Vagina (tissue), 2 donors: Measurements from ENCODE around the gene PSMB10. TPM values are rescaled to one million over a fixed set of nuclear protein-coding genes. Genes with fewer than 3 reads are reported as not detected.

Source experiments
- DNase-seq, 2 donors: peaks; one replicate each; pipeline ENCODE4 v3.0.0-alpha.2; 2017; ENCODE audit errors: extremely low spot score in 2 of 2
- H3K27ac ChIP-seq: fragments of 200-600 bp; sonication (generic); one replicate; pipeline ENCODE4 v1.5.1; 2019
- H3K27me3 ChIP-seq: fragments of 200-600 bp; sonication (generic); one replicate; pipeline ENCODE4 v1.5.1; 2019
- H3K36me3 ChIP-seq, 2 donors: fragments of 200-600 bp; sonication (generic); one replicate each; pipeline ENCODE4 v1.5.1; 2017 to 2019
- H3K4me1 ChIP-seq: fragments of 200-600 bp; sonication (generic); one replicate; pipeline ENCODE4 v1.5.1; 2019
- H3K4me3 ChIP-seq, 2 donors: fragments of 200-600 bp; sonication (generic); 1 replicate in 1 of 2; 2 replicates in 1 of 2; pipeline ENCODE4 v1.5.1; 2016 to 2019
- H3K9me3 ChIP-seq: fragments of 200-600 bp; sonication (generic); one replicate; pipeline ENCODE4 v1.5.1; 2019
- POLR2A ChIP-seq, 2 donors: fragments of 450-650 bp; IDR thresholded peaks; one replicate each; pipeline ENCODE4 v1.6.1; 2017; ENCODE audit warnings: antibody characterized with exemption in 2 of 2, mild to moderate bottlenecking in 2 of 2, moderate library complexity in 2 of 2
- POLR2AphosphoS5 ChIP-seq, 2 donors: sonication (generic); formaldehyde crosslinking; IDR thresholded peaks; one replicate each; pipeline ENCODE4 v1.9.0; 2017; ENCODE audit warnings: antibody characterized with exemption in 2 of 2, mild to moderate bottlenecking in 2 of 2, low read depth in 1 of 2; ENCODE audit not compliant: insufficient read depth in 1 of 2
- intact Hi-C: fragments of 100-400 bp; cut with DNase I; formaldehyde crosslinking; loops from one replicate; pipeline ENCODE4 v1.15.1; 2023
- total RNA-seq: library from RNA; depleted of rRNA; stranded (reverse); fragments of >200 nt; gene quantifications from one replicate; pipeline ENCODE4 v1.2.3, GENCODE V29; 2016
- TF ChIP-seq, protein P1 (sequence below), 3 experiments: fragments of 450-650 bp in 2 of 3; fragments of 200-600 bp in 1 of 3; sonication (generic) in 1 of 3; IDR thresholded peaks; one replicate each; pipeline ENCODE4 v1.5.1; 2017 to 2019; ENCODE audit warnings: antibody characterized with exemption in 3 of 3, mild to moderate bottlenecking in 2 of 3, moderate library complexity in 2 of 3

Gene PSMB10
- total RNA-seq, 1 donor from 2014 or later: 45.2 TPM

DNA sequence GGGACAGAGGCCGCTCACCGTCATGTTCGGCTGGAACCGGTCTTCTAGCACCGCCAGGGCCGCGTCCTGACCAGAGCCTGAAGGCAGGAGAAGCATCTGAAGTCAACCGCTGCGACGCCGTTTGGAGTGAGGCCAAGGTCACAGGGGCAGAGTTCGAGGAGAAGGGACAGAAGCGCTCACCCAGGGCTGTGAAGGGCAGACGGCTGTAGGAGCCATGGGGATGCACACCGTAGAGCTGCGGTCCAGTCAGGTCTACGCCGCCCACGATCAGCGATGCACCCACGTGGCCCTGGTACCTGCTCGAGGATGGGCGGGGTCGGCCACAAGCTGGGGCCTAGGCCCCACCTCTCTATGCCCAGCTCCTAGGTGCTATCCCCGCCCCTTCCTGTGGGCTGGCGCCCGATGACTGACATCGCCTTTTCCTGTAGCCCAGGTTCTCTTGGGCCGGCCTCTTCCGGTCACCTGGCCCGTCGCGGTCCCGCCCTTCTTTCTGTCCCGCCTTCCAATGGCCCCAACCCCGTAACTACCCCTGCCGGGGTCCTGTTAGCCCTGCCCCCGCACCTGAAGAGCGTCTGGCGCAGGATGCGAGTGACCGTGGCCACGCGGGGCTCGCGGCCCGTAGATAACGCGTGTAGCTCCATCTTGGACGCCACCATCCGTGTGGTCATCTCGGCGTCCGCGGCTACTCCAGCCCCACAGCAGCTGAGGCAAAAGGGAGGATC is 1.1 kb downstream of the PSMB10 start:
- peak overlapping the region; percentile 82 to 97 for H3K4me3 ChIP-seq
- peak in 1 of 2 donors; percentile 97 for DNase-seq
- peaks cover 0 to 6% of the 10 kb centered on the region in 2 donors for H3K36me3 ChIP-seq
- peak overlapping the region; percentile 95 for H3K27ac ChIP-seq
- H3K9me3 ChIP-seq: no peaks in the 10 kb centered on the region
- H3K27me3 ChIP-seq: no peaks in the 10 kb centered on the region
- H3K4me1 ChIP-seq: peaks cover 38% of the 10 kb centered on the region
- TF ChIP-seq POLR2A (IDR thresholded peaks at IDR 0.05) (peak in 1 of 2 donors; percentile 55), POLR2AphosphoS5 (IDR thresholded peaks at IDR 0.05; ENCODE audit: insufficient read depth in 1 of 2, low read depth in 1 of 2) (peak; percentile 95 to 97)
- TF ChIP-seq, protein P1, sequence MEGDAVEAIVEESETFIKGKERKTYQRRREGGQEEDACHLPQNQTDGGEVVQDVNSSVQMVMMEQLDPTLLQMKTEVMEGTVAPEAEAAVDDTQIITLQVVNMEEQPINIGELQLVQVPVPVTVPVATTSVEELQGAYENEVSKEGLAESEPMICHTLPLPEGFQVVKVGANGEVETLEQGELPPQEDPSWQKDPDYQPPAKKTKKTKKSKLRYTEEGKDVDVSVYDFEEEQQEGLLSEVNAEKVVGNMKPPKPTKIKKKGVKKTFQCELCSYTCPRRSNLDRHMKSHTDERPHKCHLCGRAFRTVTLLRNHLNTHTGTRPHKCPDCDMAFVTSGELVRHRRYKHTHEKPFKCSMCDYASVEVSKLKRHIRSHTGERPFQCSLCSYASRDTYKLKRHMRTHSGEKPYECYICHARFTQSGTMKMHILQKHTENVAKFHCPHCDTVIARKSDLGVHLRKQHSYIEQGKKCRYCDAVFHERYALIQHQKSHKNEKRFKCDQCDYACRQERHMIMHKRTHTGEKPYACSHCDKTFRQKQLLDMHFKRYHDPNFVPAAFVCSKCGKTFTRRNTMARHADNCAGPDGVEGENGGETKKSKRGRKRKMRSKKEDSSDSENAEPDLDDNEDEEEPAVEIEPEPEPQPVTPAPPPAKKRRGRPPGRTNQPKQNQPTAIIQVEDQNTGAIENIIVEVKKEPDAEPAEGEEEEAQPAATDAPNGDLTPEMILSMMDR (IDR thresholded peaks at IDR 0.05): no peak
- intact Hi-C loops: loop anchor here (5.0 kb wide), 1 partner anchor 43 kb away; the partner anchor contains the start of gene PSKH1

DNA sequence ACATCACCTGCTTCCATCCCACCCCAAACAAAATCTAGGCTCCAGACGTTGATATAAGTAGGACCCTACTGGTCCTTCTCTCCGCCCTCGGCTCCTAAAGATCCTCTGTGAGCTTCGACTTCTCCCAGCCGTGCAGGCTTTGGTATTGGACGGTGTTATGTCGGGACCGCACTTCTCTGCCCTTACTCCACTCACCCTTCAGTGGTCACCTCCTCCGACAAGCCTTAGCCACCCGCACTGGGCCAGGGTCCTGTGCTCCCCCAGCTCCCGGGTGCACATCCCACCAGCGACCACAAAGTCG is 1.6 kb downstream of the PSMB10 start:
- H3K27me3 ChIP-seq: no peaks in the 10 kb centered on the region
- H3K36me3 ChIP-seq: peaks cover 0 to 10% of the 10 kb centered on the region in 2 donors
- H3K4me1 ChIP-seq: peaks cover 36% of the 10 kb centered on the region
- H3K4me3 ChIP-seq: peak overlapping the region; percentile 82 to 97
- no peak for TF ChIP-seq POLR2AphosphoS5 (IDR thresholded peaks at IDR 0.05; ENCODE audit: insufficient read depth in 1 of 2, low read depth in 1 of 2)
- TF ChIP-seq POLR2A (IDR thresholded peaks at IDR 0.05): no peak
- intact Hi-C loops: loop anchor here (5.0 kb wide), 1 partner anchor 43 kb away; the partner anchor contains the start of gene PSKH1
- no peak for DNase-seq
- no peaks in the 10 kb centered on the region for H3K9me3 ChIP-seq
- H3K27ac ChIP-seq: peak overlapping the region; percentile 95

DNA sequence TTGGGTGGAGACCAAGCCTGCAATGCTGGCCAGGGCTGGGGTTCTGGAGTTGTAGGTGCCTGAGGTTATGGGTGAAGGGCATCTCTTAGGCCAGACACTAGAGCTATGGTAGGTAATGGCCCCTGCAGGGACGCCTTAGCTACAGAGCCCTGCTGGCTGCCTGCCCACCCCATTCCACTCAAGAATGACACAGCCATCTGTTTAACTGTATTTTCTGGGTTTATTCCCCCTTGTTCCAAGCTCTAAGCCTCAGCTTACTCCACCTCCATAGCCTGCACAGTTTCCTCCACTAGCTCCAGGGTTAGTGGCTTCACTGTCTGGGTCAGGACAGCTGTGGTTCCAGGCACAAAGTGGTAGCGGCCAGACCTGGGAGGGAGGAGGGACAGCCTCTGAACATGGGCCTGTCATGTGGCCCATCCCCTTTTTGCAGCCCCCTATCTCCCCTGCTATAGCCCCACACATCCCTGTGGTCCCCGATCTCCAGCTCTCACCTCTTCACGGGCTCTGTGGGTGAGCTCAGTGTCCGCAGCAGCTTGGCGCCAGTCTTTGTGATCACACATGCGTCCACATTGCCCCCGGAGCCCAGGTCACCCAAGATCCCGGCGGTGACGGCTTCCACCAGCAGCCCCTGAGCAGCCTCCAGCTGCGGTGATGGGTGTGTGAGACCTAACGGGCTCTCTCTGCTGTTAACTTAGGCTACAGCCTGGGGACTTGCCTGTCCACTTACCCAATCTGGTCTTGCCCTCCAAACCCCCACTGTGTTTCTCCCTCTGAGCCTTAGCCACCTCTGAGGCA is 2.1 kb downstream of the PSMB10 start:
- intact Hi-C loops: loop anchor here (5.0 kb wide), 2 partner anchors 42 to 117 kb away; partner anchors contain the start of gene PSKH1
- peak overlapping the region; percentile 82 to 97 for H3K4me3 ChIP-seq
- TF ChIP-seq POLR2AphosphoS5 (IDR thresholded peaks at IDR 0.05; ENCODE audit: insufficient read depth in 1 of 2, low read depth in 1 of 2) (no peak), POLR2A (IDR thresholded peaks at IDR 0.05) (no peak)
- TF ChIP-seq, protein P1 (IDR thresholded peaks at IDR 0.05): no peak
- peak overlapping the region; percentile 95 for H3K27ac ChIP-seq
- H3K36me3 ChIP-seq: peaks cover 0 to 7% of the 10 kb centered on the region in 2 donors
- no peaks in the 10 kb centered on the region for H3K9me3 ChIP-seq
- DNase-seq: no peak
- H3K4me1 ChIP-seq: peaks cover 31% of the 10 kb centered on the region
- no peaks in the 10 kb centered on the region for H3K27me3 ChIP-seq

DNA sequence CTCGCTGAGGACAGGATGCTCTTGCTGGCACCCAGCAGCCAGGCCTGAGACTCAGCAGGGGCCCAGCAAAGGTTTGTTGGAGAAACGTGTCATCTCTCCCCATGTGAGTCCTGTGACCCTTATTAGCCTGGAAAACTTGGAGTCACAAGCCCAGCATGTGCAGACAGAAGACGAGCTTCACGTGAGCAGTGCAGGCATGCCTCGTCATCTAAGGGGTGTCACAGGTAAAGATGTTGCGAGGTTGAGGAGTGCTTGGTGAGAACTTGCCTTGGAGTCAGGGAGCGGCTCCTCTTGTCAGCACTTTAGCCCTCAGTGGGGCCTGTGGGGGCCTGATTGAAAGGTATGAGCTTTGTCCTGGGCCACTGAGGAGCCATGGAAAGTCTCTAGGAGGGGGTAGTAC is 2.8 kb downstream of the PSMB10 start:
- Histone ChIP-seq H3K36me3 (peaks cover 0 to 7% of the 10 kb centered on the region in 2 donors), H3K4me1 (peaks cover 29% of the 10 kb centered on the region), H3K9me3 (no peaks in the 10 kb centered on the region), H3K27ac (no peak overlapping the region), H3K27me3 (no peaks in the 10 kb centered on the region), H3K4me3 (no peak overlapping the region)
- intact Hi-C loops: loop anchor here (5.0 kb wide), 1 partner anchor 117 kb away; no protein-coding TSS in a partner anchor
- TF ChIP-seq, protein P1 (IDR thresholded peaks at IDR 0.05): no peak
- TF ChIP-seq POLR2A (IDR thresholded peaks at IDR 0.05) (no peak), POLR2AphosphoS5 (IDR thresholded peaks at IDR 0.05; ENCODE audit: insufficient read depth in 1 of 2, low read depth in 1 of 2) (no peak)
- DNase-seq: no peak

DNA sequence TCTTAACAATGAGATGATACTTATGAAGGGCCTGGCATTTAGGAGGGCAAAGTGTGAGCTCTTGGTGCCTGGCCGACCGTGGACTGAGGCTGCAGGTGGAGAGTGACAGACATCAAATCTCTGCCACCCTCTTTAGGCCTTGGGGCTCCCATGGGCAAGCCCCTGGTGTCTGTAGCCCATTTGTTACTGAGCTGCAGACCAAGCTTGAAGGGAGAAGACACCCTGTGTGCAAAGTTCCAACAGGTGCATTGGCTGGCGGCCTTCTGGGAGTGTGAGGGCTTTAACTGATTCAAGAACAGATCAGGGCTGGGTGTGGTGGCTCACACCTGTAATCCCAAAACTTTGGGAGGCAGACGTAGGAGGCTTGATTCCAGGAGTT is 4.2 kb downstream of the PSMB10 start:
- Histone ChIP-seq H3K4me3 (no peak overlapping the region), H3K9me3 (no peaks in the 10 kb centered on the region), H3K4me1 (peaks cover 29% of the 10 kb centered on the region), H3K27me3 (no peaks in the 10 kb centered on the region), H3K27ac (no peak overlapping the region), H3K36me3 (peaks cover 0 to 16% of the 10 kb centered on the region in 2 donors)
- TF ChIP-seq POLR2AphosphoS5 (IDR thresholded peaks at IDR 0.05; ENCODE audit: insufficient read depth in 1 of 2, low read depth in 1 of 2) (no peak), POLR2A (IDR thresholded peaks at IDR 0.05) (no peak)
- TF ChIP-seq, protein P1 (IDR thresholded peaks at IDR 0.05): no peak
- DNase-seq: no peak
- intact Hi-C loops: loop anchor here (5.0 kb wide), 1 partner anchor 115 kb away; no protein-coding TSS in a partner anchor
